Esophagus squamous epithelium (tissue), 4 donors: ENCODE data around the gene UBTD1.

ENCODE experiments used
- CTCF ChIP-seq, 6 experiments: fragments of 450-650 bp in 4 of 6; fragments of 200-600 bp in 2 of 6; sonication (generic) in 2 of 6; IDR thresholded peaks; one replicate each; pipeline ENCODE4 v1.5.1; 2016 to 2019; ENCODE audit warnings: antibody characterized with exemption in 6 of 6, mild to moderate bottlenecking in 4 of 6, moderate library complexity in 4 of 6
- POLR2A ChIP-seq, 4 donors: fragments of 450-650 bp; IDR thresholded peaks; one replicate each; pipeline ENCODE4 v1.6.1; 2017; ENCODE audit warnings: antibody characterized with exemption in 4 of 4, mild to moderate bottlenecking in 4 of 4, moderate library complexity in 3 of 4

- no peak for TF ChIP-seq CTCF (IDR thresholded peaks at IDR 0.05)
- TF ChIP-seq POLR2A (IDR thresholded peaks at IDR 0.05): no peak
Observed at GRCh38 chr10:97456034-97456685, 42.6 kb upstream of the UBTD1 start.
